T-helper 2 cell (primary cell): ENCODE measurements around the gene GRM1.

Experiments used
- DNase-seq, 5 experiments: peaks; one replicate each; pipeline versions ENCODE4 v3.0.0 to v3.0.0-alpha.2; 2012 to 2022

Gene GRM1

GRCh38 chr6:146100776-146101175, 71.9 kb downstream of the GRM1 start:
- DNase-seq, result no peak

DNA sequence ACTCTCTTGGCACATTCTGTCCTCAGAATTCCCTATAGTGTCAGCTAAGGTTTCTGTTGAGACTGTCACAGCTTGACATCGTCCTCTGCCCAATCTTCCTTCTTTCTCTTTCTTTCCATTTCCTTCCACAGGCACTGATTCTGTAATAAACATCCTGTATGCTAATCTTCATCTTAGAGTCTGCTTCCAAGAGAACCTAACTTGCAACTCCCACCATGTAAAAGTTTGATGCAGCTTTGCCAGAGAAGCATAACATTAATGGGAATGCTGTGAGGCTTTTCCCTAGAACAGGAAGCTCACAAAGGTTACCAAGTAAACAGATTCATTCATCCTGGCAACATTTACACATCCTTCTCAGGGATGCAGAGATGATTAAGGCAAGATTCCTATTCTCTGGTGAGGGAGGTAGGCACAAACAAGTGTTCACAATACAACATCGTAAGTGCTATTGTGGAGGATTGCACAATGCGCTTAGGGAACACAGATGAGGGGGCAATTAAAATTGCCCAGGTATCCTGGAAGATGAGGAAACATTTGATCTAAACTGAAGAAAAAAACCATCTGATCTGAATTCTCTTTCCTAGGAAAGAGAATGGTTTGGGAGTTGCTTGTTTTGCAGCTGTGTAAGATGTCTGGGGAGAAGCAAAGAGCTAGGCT, 74.7 kb downstream of the GRM1 start:
- DNase-seq, result no peak

DNA sequence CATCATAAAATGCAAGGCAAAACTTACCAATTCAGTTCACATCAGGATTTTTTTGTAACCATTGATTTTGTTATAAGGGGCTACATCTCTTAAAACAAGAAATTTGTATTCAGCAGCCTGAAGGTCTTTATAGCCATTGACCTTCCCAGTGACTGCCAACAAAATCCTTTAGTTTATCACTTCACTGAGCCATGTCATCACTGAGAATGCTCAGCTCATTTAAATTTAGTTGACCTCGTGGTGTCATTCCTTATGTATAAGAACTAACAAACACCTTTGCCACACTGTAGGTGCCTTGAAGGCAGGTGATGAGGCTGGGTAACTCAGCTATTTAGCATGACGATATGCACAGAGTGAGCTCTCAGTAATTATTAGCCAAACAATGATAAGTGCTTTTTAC, 77.7 kb downstream of the GRM1 start:
- DNase-seq, result no peak

GRCh38 chr6:146110990-146111389, 82.1 kb downstream of the GRM1 start:
- DNase-seq, result no peak

DNA sequence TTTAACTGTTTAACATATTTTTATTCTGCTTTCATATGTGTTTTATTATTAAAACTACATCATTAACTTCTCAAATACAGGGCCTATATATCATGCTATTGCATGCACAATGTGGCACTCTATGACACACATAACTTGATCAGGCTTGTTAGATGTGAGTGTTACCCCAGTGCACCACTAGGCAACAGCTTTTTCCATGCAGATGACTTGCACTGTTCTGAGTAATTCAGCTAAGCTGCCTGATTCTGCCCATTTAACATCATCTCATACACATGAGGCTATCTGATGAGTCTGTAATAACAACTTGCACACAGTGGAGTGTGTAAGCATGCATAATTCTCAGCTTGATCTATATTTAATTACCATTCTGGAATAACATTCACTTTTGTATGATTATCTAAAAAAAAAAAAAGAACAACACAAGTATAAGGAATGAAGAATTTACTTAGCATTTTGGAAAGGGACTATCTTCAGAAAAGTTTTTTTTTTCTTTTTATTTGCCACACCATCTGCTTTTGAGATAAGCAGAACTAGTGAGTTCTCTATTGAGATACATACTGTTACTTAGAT, 83.1 kb downstream of the GRM1 start:
- no peak for DNase-seq

DNA sequence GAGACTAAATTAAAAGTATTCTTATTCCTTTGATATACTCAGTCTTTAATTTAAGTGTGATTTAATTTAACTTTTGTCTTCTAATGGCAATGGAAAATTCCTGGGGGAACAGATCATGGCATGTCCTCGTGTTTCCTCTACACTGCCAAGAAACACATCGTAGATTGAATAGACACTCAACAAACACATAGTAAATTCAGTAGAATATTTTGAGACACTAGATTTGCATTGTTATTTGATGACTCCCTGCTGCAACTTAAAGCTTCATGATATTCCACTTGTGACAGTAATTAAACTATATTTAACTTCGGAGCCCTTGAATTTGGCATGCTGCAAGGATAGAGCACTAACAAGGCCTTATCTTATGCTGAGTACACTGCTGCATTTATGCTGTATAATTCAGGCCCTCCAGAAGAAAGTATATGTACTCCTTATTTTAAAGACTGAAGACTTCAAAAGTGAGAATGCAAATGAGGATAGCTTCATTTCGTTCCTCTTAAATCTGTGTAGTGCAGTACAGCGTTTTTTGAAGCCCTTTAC, 84.3 kb downstream of the GRM1 start:
- DNase-seq, result no peak

DNA sequence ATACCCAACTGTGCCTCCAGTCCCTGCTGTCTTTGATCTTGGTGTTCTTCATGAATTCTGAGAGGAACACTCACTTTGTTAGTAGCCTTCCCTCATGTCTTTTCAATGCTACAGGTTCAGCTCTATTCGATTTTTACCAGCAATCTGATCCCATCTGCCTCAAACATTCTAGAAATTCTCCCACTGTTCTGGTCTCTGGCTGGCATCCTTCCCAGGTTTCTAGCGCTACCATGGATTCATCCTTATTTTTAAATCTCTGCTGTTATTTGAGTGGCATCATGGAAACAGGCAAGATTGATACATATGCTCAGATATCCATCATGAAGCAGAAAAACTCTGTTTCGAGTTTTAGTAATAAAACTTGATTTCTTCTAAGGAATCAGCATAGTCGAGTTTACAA, 94.8 kb downstream of the GRM1 start:
- no peak for DNase-seq

GRCh38 chr6:146127447-146128215, 98.8 kb downstream of the GRM1 start:
- DNase-seq, result no peak

DNA sequence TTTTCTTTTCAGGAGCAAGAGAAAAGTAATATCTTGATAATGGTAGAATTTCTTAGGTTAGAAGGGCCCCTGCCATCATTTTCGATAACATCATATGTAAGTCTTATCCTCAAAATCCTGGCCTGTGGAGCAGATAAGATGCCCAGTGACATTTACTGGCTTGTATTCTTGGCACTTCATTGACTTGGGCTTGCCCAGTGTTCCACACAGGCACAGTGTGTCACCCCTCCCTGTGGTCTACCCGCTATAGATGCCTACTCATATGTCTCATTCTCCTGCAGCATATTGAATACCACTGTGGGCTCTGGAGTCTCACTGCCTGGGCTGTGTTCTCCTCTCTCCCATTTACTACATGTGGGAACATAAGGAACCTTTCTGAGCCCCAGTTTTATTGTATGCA, 105.0 kb downstream of the GRM1 start:
- DNase-seq, result no peak

- no peak for DNase-seq
Observed at GRCh38 chr6:146135167-146135566, 106.3 kb downstream of the GRM1 start.

DNA sequence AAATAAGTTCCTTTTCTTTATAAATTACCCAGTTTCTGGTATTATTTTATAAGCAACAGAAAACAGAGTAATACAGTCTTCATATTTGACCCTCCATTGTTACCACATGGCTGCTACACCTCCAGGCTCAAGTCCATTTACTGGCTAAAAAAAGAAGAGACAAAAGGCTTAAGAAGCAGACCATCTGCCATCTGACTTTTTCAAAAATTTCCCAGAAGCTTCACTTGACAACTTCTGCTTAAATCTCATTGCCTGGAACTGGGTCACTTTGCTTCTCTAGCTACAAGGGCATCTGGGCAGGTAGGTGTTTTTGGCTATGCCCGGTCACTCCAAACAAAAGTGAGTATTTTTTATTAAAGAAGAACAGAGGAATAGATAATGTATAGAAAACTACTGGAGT, 118.0 kb downstream of the GRM1 start:
- no peak for DNase-seq

GRCh38 chr6:146149770-146150169, 120.9 kb downstream of the GRM1 start:
- no peak for DNase-seq

DNA sequence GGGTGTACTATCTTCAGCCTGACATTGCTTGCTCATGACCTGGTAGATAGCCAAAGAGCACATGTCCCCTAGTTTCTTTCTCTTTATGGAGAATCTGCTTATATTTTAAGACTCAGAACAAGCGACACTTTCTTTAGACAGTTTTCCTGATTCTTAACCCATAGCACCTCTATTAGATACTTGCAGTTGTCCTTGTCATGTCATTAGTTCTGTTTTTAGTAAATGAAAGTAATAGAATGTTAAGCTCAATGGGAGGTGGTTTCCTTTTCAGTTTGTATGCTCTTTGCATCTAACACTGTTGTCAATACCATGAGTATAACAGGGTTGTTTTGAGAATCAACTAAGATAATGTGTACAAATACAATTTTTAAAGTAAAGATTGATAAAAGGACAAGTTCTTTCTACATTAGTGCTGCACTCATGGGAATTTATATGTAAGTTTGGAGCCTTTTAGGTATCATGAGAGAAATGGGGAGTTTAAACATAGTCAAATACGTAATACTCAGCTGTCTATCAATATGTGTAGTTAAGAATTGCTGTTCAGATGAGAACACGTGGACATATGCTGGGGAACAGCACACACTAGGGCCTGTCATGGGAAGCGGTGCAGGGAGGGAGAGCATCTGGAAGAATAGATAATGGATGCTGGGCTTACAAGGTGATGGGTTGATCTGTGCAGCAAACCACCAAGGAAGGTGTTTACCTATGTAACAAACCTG, 124.3 kb downstream of the GRM1 start:
- peak in 1 of 5 experiments; percentile 45 for DNase-seq

- DNase-seq, result peak in 1 of 5 experiments; percentile 22
Observed at GRCh38 chr6:146154197-146154596, 125.3 kb downstream of the GRM1 start.

DNA sequence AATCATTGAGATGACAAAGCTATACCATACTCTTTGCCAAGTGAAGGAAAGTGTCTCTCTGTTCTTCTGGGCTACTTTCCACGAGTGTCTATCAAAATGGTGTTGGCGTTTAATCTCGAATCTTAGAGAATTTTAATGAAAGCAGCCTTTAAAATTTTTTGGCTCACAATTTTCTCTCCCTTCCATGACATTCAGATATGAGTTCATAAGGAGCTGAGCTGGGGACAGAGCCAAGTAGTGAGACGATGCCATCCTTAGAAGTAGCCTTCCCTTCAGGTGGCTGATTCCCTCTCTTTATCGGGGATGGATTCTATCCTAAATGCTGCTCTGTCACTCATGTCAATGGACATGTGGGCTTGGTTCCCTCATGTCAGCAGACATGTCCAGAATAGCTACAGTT, 132.8 kb downstream of the GRM1 start:
- no peak for DNase-seq

GRCh38 chr6:146169872-146170271, 141.0 kb downstream of the GRM1 start:
- DNase-seq, result no peak

DNA sequence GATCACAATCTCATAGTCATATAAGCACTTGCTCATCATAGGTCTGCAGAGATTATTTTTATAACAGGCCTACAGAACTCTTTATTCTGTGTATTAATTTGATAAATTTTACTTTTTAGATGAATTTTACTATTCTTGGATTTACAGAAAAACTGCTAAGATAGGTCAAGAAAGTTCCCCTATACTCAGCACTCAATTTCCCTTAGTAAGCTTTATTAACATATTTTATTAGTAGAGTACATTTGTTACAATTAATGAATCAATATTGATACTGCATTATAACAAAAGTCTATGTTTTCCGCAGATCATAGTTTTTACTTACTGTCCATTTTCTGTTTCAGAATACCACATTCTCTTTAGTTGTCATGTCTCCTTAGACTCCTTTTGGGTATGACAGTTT, 148.9 kb downstream of the GRM1 start:
- DNase-seq, result no peak

GRCh38 chr6:146183831-146184230, 155.0 kb downstream of the GRM1 start:
- no peak for DNase-seq

GRCh38 chr6:146184701-146185100, 155.8 kb downstream of the GRM1 start:
- DNase-seq, result no peak

DNA sequence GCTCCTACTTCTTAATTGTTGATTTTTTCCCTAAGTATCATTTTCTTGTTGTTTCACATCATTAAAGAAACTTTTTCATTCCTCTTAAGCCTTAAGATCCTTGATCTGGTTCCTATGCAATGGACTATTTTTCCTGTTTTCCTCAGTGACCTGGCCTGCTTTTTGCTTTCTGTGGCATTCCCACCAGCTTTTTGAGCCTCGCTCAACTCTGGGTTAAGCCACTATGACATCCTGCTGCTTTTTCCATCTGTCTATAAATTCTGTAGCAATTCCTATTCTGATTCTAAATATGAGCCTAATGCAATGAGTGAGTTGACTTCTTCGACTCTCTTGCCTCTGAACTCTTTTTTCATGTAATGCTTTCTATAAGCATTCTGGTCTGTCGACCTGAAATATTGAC, 160.3 kb downstream of the GRM1 start:
- no peak for DNase-seq

DNA sequence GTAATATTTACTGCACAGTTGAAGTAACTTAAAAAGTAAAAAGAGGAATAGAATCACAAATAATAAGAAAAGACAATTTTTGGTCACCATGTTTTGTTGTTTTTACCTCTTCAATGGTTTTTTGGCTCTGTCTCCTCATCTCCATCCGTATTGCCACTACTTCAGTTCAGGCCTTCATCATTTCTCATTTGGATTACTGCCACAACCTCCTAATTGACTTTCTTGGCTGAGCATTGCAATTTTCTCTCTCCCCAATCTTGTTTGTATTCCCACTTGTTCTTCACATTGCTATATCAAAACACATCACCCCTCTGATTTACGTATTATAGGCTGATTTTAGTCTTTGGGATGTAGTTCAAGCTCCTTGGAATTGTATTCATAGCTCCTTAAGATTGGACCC, 161.7 kb downstream of the GRM1 start:
- no peak for DNase-seq

- no peak for DNase-seq
Observed at GRCh38 chr6:146191166-146191565, 162.3 kb downstream of the GRM1 start.

DNA sequence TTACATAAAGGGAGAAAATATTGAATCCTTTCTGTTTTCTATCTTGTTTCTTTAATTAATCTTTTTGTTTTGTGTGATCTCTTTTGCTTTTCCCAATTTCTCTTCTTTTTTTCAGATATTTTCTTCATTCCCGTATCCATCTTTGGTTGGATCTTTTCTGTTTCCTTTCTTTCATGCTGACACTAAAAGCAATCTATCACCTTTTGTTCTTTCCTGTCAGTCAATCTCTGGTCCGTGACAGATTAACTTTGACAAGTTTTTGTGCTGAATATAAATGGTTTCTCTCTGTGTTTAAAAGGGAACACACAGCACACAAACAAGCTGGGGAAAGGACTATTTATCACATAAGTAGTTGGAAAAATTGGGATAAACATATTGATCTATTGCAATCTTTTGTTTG, 162.8 kb downstream of the GRM1 start:
- no peak for DNase-seq
